C4-2B (cell line): Measurements from ENCODE around the gene HAPLN2.

Source experiments
- ZFX ChIP-seq: fragments of 450-650 bp; IDR thresholded peaks from 2 replicates; pipeline ENCODE4 v1.6.1; 2017
- TF ChIP-seq, protein P1 (sequence below): fragments of 450-650 bp; conservative IDR thresholded peaks from 2 replicates; pipeline ENCODE4 v1.5.1; 2017; ENCODE audit warnings: mild to moderate bottlenecking

GRCh38 chr1:156624814-156625435 is 5.7 kb downstream of the HAPLN2 start:
- TF ChIP-seq, protein P1, sequence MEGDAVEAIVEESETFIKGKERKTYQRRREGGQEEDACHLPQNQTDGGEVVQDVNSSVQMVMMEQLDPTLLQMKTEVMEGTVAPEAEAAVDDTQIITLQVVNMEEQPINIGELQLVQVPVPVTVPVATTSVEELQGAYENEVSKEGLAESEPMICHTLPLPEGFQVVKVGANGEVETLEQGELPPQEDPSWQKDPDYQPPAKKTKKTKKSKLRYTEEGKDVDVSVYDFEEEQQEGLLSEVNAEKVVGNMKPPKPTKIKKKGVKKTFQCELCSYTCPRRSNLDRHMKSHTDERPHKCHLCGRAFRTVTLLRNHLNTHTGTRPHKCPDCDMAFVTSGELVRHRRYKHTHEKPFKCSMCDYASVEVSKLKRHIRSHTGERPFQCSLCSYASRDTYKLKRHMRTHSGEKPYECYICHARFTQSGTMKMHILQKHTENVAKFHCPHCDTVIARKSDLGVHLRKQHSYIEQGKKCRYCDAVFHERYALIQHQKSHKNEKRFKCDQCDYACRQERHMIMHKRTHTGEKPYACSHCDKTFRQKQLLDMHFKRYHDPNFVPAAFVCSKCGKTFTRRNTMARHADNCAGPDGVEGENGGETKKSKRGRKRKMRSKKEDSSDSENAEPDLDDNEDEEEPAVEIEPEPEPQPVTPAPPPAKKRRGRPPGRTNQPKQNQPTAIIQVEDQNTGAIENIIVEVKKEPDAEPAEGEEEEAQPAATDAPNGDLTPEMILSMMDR, result no peak
- no peak for TF ChIP-seq ZFX
